Eye (tissue), 1 donor: Measurements from ENCODE around the gene PMVK.
"Not testable (repeated sequence)": the region's sequence is repeated elsewhere in the genome, so short reads cannot be mapped to it uniquely, and the experiment has no call there.

ENCODE experiments used
- DNase-seq: peaks from one replicate; pipeline ENCODE4 v3.0.0-alpha.2; 2015

Gene PMVK

GRCh38 chr1:154936555-154937084 is at the start of gene PMVK:
TSS of gene PMVK (minus strand) at chr1:154936719. CDS start at chr1:154936685, 34 bp downstream.
- DNase-seq, result peak; percentile 99

- no peak for DNase-seq
Measured at GRCh38 chr1:154983776-154984466, 47.4 kb upstream of the PMVK start.

- DNase-seq, result peak; percentile 100
Measured at GRCh38 chr1:154982897-154983648, 46.6 kb upstream of the PMVK start, which contains the start of gene FLAD1. TSS of gene FLAD1 (plus strand) at chr1:154983344. CDS start at chr1:154983695, 351 bp downstream.

- DNase-seq, result no peak
Measured at GRCh38 chr1:154982341-154982740, 45.8 kb upstream of the PMVK start.

DNA sequence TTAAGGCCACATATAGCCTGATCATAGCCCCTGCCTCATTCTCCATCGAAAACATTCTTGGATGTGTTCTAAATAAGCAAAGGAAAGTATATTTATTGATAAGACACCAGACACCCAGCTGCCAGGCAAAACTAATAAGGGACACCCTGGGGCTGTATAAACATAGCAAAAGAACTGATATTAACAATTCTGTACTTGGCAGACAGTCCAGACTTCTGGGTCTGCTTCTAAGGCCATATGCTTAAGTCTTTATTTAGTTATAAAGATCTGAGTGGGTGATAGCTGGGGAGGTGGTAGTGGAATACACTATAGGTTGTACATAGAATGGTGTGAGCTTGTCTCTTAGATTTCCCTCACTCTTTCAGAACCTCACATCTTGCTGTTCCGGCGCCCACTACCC is 41.8 kb upstream of the PMVK start:
- no peak for DNase-seq

GRCh38 chr1:154977762-154978161 is 41.2 kb upstream of the PMVK start:
- not testable (repeated sequence) for DNase-seq

DNA sequence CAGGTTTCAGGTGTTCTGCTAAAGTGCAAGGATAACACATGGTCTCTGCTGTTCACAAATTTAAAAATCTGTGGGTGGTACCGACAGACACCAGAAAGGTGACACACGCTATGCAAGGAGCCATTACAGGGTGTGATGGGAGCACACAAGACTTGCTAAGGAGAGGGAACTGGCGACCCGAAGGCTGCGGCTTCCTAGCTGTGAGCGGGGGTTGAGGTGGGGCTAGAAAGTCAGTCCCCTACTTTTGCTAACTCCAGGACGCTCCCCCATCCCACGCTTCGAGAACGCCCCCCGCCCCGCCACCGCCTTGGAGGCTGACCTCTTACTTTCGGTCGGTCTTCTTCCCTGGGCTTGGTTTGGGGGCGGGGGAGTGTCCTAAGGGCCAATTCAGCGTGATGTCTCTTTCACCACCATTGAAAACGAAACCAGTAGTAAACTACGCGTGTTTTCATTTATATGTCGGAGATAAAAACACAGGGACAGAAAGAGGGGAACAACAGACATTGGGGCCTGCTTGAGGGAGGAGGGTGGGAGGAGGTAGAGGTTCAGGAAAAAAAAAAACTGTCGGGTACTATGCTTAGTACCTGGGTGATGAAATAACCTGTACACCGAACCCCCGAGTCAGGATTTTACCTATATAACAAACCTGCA is 39.0 kb upstream of the PMVK start:
- peak; percentile 63 for DNase-seq

DNA sequence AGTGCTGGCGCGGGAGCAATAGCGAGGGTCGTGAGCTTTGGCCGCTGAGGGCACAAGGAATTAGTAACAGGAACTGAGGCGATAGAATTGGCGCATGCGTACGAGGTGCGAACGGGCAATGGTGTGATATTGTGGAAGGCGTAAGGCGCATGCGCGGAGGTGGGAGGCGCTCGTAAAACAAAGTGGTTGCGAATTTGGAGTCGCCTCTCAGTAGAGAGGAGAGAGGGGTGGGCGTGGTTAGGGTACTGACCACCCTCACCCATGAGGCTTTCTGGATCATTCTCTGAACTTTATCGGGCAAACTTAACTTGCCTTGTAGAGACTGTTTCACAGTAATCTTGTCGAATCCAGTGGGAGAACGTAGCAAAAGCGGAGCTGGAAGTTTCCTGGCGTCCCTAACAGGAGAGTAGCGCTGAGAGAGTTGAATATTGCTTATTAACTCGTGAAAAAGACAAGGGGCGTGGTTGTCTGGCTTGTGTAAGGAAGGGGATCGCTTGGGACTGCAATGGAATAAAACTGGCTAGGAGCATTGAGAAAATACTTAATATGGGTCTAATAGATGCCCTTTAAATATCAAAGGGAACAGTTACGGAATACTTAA is 38.4 kb upstream of the PMVK start:
- DNase-seq, result peak; percentile 99

- DNase-seq, result peak; percentile 100
Measured at GRCh38 chr1:154974102-154974807, 37.7 kb upstream of the PMVK start, which contains the start of gene CKS1B. TSS of gene CKS1B (plus strand) at chr1:154974681. CDS start at chr1:154974746, 65 bp downstream.

GRCh38 chr1:154973344-154974101 is 37.0 kb upstream of the PMVK start:
- peak; percentile 97 for DNase-seq

DNA sequence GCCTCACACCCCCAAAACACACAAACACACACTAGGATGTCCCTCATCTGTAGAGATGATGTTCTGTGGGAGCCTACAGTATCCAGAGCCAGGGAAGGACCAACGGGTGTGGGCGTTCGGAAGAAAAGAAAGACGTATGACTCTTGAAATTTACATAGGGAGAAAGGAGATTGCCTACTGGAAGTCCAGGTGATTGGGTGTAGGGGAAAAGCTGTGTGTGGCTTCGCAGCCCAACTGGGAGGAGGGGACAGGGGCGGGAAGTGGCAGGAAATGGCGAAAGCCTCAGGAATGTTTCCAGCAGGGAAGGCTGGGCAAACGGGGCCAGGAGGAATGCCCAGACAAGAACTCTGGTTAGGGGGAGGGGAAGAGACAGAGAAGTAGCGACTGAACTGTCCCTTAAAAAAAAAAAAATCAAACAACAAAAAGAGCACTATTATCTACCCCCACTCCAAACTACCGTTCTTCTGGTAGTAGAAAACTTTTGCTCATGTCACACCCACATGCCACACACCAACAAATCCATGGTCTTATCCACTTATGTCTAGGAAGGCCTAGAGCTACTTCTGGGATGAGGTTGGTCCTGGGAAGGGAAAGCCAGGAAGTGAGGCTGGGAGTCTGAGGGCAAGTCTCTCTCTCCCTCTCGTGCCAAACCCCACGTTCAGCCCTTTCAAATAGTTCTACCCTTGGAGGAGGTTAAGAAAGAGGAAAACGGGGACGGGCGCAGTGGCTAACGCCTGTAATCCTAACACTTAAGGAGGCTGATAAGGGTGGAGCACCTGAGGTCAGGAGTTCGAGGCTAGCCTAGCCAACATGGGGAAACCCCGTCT is 36.2 kb upstream of the PMVK start:
- DNase-seq, result peak; percentile 56

GRCh38 chr1:154972213-154972516 is 35.6 kb upstream of the PMVK start:
- no peak for DNase-seq

- no peak for DNase-seq
Measured at GRCh38 chr1:154971341-154971998, 35.0 kb upstream of the PMVK start.

DNA sequence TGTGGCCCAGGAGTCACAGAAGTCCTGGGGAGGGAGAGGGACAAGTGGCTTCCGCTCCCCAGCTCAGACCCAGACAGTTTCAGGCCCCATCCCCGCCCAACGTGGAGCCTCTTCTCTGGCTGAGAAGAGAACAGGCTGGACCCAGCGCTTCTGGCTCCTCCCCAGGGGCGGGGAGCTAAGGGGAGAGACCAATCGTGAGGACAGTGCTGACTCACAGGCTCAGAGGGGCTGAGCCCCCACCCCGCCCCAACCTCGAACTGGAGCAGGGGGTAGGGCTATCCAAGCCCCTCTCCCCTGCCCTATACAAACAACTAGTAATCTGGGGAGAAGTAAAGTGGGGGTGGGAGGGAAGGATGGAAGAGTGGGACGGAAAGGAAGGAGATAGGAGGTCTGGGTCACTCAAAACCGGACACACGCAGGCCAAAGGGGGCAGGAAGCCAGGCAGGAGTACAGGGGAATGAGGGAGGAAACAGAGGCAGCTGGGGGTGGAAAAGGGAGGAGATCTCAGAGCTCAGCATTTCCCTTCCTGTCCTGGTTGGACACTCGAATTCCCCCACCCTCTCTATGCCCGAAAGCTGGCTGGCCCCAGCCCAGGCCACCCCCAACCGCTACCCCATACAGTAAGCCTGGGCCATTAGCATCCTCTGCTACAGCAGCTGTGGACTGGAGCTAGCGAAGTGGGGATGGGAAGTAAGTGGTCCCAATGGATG is 34.3 kb upstream of the PMVK start, which contains the start of gene SHC1:
TSS of gene SHC1 (minus strand) at position 117 of the 710 bp plus-strand sequence. CDS start 221 bp downstream, outside the sequence.
- peak; percentile 95 for DNase-seq

DNA sequence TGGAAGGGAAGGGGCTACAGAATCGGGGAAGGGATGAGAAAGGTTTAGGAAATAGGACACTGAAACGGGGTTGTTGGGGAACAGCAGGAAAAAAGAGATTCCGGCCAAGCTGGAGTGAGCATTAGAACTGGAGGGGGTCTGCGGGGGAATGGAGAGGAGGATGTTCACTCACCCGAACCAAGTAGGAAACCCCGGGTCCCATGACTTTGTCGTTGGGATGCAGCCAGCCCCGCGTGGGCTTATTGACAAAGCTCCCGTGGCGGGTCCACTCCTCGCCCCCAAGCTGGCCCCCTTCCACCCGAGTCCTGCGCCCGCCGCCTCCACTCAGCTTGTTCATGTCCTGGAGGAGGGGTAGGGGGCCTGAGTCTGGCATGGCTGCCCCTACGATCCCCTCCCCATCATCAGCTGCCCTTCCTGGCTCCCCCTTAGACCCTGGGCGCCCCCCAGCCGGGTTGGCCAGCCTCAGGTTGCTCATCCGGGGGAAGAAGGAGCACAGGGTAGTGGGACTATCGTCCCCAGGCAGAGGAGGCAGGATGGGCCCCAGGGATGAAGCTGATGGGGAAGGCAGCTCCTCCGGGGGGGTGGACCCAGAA is 33.4 kb upstream of the PMVK start:
- DNase-seq, result peak; percentile 53

DNA sequence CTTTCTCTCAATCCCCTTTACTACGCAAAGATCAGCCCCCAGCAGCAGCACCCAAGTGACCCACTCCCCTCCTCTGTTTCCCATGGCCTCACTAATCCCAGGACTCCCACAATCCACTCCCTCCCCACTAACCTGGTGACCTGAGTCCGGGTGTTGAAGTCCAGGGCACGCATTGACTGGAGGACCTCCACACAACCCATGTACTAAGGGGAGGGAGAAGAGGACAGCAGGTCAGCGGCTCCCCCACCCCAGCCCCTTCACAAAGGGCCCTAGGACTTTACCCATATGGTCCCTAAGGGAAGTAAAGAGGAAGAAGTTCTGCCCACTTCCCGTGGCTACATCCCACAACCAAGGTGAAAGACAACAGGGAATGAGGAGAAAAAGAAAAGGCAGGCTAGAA is 32.7 kb upstream of the PMVK start:
- DNase-seq, result no peak

DNA sequence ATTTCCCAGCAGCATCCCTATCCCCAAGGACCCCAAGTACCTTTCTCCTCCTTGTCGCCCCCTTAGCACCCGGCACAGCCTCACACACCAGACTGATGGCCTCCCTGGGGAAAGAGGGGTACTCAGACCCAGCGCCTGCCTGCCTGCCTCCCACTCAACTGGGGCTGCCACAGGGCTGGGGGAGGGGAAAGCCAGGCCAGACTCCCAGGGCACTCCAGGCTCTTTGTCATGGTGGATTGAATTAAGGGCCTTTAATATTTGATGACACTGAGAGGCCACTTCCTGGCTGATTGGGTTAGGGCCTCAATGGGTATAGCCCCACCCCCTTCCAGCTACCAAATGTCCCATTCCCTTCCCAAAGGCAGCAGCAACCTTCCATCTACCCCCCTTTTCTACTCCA is 32.2 kb upstream of the PMVK start:
- DNase-seq, result peak; percentile 76

- no peak for DNase-seq
Measured at GRCh38 chr1:154967331-154967950, 30.9 kb upstream of the PMVK start.
